Upper lobe of right lung (tissue), 1 donor: ENCODE data around the gene TBC1D23. TPM values are rescaled to one million over a fixed set of nuclear protein-coding genes. Genes with fewer than 3 reads are reported as not detected.

Experiments
- ATAC-seq: fragments of 200-7000 bp; cut with Tn5 transposase; one replicate; pipeline ENCODE4 v1.9.1; 2020; ENCODE audit warnings: mild to moderate bottlenecking, moderate library complexity
- DNase-seq: peaks from one replicate; pipeline ENCODE4 v3.0.0-alpha.2; 2020
- H3K27ac ChIP-seq: fragments of 200-600 bp; one replicate; pipeline ENCODE4 v1.8.0; 2022
- H3K27me3 ChIP-seq: fragments of 200-600 bp; one replicate; pipeline ENCODE4 v1.8.0; 2022; ENCODE audit warnings: mild to moderate bottlenecking
- H3K36me3 ChIP-seq: fragments of 200-600 bp; one replicate; pipeline ENCODE4 v1.8.0; 2022
- H3K4me1 ChIP-seq: fragments of 200-600 bp; one replicate; pipeline ENCODE4 v1.8.0; 2022
- H3K4me3 ChIP-seq: fragments of 200-600 bp; one replicate; pipeline ENCODE4 v1.8.0; 2022; ENCODE audit warnings: mild to moderate bottlenecking
- H3K9me3 ChIP-seq: fragments of 200-600 bp; one replicate; pipeline ENCODE4 v1.8.0; 2022
- CTCF ChIP-seq: fragments of 200-600 bp; IDR thresholded peaks from one replicate; pipeline ENCODE4 v1.8.0; 2022; ENCODE audit warnings: antibody characterized with exemption
- intact Hi-C: fragments of 100-400 bp; cut with DNase I; formaldehyde crosslinking; loops from one replicate; pipeline ENCODE4 v1.11.0; 2022
- total RNA-seq: library from RNA; stranded (reverse); fragmentation: NEBNext Ultra II Directional; extraction: Animal tissue kit (Norgen Biotek cat#: 25700); gene quantifications from one replicate; pipeline ENCODE4 v1.2.1, GENCODE V29; 2021
- donor health status: DM: no; HTN: yes; CAD: no; lungs with severe emphysema.

The TBC1D23 gene
- total RNA-seq, 1 donor from 2014 or later = 47.4 TPM

- Histone ChIP-seq H3K27ac (no peak overlapping the region), H3K9me3 (no peaks in the 10 kb centered on the region), H3K36me3 (peaks cover 43% of the 10 kb centered on the region), H3K4me1 (no peaks in the 10 kb centered on the region), H3K4me3 (no peak overlapping the region), H3K27me3 (no peaks in the 10 kb centered on the region)
- intact Hi-C loops = no loop called here
- TF ChIP-seq CTCF = no peak
- ATAC-seq = no peak
- DNase-seq = no peak
These were observed 18.1 kb downstream of the TBC1D23 start for GRCh38 chr3:100278910-100279309.

GRCh38 chr3:100288288-100288894 lies 27.6 kb downstream of the TBC1D23 start:
- H3K27ac ChIP-seq = no peak overlapping the region
- H3K36me3 ChIP-seq = peaks cover 46% of the 10 kb centered on the region
- DNase-seq (no peak), ATAC-seq (no peak)
- no peak for TF ChIP-seq CTCF
- H3K4me1 ChIP-seq = no peaks in the 10 kb centered on the region
- intact Hi-C loops = no loop called here
- no peak overlapping the region for H3K4me3 ChIP-seq
- no peaks in the 10 kb centered on the region for H3K9me3 ChIP-seq
- H3K27me3 ChIP-seq = no peaks in the 10 kb centered on the region

GRCh38 chr3:100289339-100289738 lies 28.5 kb downstream of the TBC1D23 start:
- intact Hi-C loops = no loop called here
- H3K27me3 ChIP-seq = no peaks in the 10 kb centered on the region
- peaks cover 38% of the 10 kb centered on the region for H3K36me3 ChIP-seq
- no peaks in the 10 kb centered on the region for H3K4me1 ChIP-seq
- DNase-seq (no peak), ATAC-seq (no peak)
- no peak overlapping the region for H3K4me3 ChIP-seq
- no peaks in the 10 kb centered on the region for H3K9me3 ChIP-seq
- no peak for TF ChIP-seq CTCF
- no peak overlapping the region for H3K27ac ChIP-seq

GRCh38 chr3:100295089-100295488 lies 34.3 kb downstream of the TBC1D23 start:
- Histone ChIP-seq H3K9me3 (no peaks in the 10 kb centered on the region), H3K4me1 (no peaks in the 10 kb centered on the region), H3K36me3 (peaks cover 62% of the 10 kb centered on the region), H3K27me3 (no peaks in the 10 kb centered on the region), H3K27ac (no peak overlapping the region), H3K4me3 (no peak overlapping the region)
- ATAC-seq = no peak
- no peak for DNase-seq
- no peak for TF ChIP-seq CTCF
- intact Hi-C loops = no loop called here

- Histone ChIP-seq H3K27me3 (no peaks in the 10 kb centered on the region), H3K36me3 (peaks cover 76% of the 10 kb centered on the region), H3K4me1 (no peaks in the 10 kb centered on the region), H3K9me3 (no peaks in the 10 kb centered on the region), H3K27ac (no peak overlapping the region), H3K4me3 (no peak overlapping the region)
- TF ChIP-seq CTCF = no peak
- no peak for ATAC-seq
- intact Hi-C loops = no loop called here
- DNase-seq = no peak
These were observed 37.0 kb downstream of the TBC1D23 start for GRCh38 chr3:100297784-100298183.

GRCh38 chr3:100299016-100299415 lies 38.2 kb downstream of the TBC1D23 start:
- no peak overlapping the region for H3K4me3 ChIP-seq
- ATAC-seq (no peak), DNase-seq (no peak)
- H3K4me1 ChIP-seq = no peaks in the 10 kb centered on the region
- intact Hi-C loops = no loop called here
- H3K9me3 ChIP-seq = no peaks in the 10 kb centered on the region
- peaks cover 85% of the 10 kb centered on the region for H3K36me3 ChIP-seq
- no peak for TF ChIP-seq CTCF
- no peak overlapping the region for H3K27ac ChIP-seq
- no peaks in the 10 kb centered on the region for H3K27me3 ChIP-seq
